Panc1 (cell line): Measurements from ENCODE around the gene ANO1.

Experiments
- TCF7L2 ChIP-seq: IDR thresholded peaks from 2 replicates; pipeline ENCODE4 v1.6.1; 2011; ENCODE audit warnings: mild to moderate bottlenecking, low read depth, low read length, inconsistent platforms
- TF ChIP-seq, protein P1 (sequence below): fragments of 450-650 bp; IDR thresholded peaks from 2 replicates; pipeline ENCODE4 v1.5.1; 2017; ENCODE audit warnings: mild to moderate bottlenecking
- TF ChIP-seq, protein P2 (sequence below), 2 experiments: IDR thresholded peaks; 2 replicates each; pipeline ENCODE4 v1.6.1; 2011 to 2012; ENCODE audit warnings: low read depth in 2 of 2, control low read depth in 1 of 2, low read length in 1 of 2, mild to moderate bottlenecking in 1 of 2, moderate library complexity in 1 of 2; ENCODE audit not compliant: insufficient read depth in 1 of 2

DNA sequence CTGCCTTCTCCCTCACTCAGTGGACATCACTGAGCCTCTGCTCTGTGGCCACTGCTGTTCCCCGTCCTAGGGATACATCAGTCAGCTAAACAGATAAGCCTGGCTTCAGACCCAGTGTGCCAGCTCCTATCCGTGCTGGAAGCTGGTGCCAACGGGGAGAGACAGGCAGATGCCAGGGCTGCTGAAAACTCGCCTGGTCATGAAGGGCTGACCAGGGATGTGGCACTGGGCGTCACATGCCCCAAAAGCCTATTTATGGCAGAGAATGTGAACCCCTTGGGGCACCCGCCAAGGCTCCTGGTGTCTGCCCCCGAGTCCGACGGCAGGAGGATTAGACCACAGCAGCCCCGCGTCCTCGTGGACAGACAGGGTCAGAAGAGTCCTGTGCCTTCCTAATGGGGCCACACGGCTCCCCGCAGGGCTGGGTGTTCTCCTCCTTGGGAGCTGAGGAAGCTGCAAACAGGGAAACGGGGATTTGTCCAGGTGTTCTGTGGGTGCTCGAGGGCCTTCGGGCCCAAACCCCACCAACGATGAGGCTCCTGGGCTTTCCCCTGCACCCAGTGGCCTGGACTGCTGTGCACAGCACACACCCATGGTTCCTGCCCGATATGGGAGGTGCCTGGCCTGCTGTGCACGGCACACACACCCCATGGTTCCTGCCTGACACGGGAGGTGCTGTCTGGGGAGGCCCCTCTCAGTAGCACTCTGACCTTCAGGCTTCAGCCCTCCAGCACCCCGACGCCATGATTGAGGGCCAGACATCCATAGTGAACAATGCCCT, 19.9 kb downstream of the ANO1 start:
- TF ChIP-seq, protein P1, sequence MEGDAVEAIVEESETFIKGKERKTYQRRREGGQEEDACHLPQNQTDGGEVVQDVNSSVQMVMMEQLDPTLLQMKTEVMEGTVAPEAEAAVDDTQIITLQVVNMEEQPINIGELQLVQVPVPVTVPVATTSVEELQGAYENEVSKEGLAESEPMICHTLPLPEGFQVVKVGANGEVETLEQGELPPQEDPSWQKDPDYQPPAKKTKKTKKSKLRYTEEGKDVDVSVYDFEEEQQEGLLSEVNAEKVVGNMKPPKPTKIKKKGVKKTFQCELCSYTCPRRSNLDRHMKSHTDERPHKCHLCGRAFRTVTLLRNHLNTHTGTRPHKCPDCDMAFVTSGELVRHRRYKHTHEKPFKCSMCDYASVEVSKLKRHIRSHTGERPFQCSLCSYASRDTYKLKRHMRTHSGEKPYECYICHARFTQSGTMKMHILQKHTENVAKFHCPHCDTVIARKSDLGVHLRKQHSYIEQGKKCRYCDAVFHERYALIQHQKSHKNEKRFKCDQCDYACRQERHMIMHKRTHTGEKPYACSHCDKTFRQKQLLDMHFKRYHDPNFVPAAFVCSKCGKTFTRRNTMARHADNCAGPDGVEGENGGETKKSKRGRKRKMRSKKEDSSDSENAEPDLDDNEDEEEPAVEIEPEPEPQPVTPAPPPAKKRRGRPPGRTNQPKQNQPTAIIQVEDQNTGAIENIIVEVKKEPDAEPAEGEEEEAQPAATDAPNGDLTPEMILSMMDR, result no peak
- no peak for TF ChIP-seq TCF7L2
- TF ChIP-seq, protein P2, sequence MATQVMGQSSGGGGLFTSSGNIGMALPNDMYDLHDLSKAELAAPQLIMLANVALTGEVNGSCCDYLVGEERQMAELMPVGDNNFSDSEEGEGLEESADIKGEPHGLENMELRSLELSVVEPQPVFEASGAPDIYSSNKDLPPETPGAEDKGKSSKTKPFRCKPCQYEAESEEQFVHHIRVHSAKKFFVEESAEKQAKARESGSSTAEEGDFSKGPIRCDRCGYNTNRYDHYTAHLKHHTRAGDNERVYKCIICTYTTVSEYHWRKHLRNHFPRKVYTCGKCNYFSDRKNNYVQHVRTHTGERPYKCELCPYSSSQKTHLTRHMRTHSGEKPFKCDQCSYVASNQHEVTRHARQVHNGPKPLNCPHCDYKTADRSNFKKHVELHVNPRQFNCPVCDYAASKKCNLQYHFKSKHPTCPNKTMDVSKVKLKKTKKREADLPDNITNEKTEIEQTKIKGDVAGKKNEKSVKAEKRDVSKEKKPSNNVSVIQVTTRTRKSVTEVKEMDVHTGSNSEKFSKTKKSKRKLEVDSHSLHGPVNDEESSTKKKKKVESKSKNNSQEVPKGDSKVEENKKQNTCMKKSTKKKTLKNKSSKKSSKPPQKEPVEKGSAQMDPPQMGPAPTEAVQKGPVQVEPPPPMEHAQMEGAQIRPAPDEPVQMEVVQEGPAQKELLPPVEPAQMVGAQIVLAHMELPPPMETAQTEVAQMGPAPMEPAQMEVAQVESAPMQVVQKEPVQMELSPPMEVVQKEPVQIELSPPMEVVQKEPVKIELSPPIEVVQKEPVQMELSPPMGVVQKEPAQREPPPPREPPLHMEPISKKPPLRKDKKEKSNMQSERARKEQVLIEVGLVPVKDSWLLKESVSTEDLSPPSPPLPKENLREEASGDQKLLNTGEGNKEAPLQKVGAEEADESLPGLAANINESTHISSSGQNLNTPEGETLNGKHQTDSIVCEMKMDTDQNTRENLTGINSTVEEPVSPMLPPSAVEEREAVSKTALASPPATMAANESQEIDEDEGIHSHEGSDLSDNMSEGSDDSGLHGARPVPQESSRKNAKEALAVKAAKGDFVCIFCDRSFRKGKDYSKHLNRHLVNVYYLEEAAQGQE (IDR thresholded peaks at IDR 0.05; ENCODE audit: insufficient read depth in 1 of 2, low read depth in 2 of 2, low read length in 1 of 2), result no peak
